Esophagus (tissue), 2 donors: ENCODE results near the gene BBS1. TPM values are rescaled to one million over a fixed set of nuclear protein-coding genes. Genes with fewer than 3 reads are reported as not detected.
"Not testable (repeated sequence)": the region's sequence is repeated elsewhere in the genome, so short reads cannot be mapped to it uniquely, and the experiment has no call there.

Source experiments
- H3K27ac ChIP-seq, 2 donors: one replicate each; pipeline ENCODE4 v1.5.1; 2013; ENCODE audit warnings: low read depth in 2 of 2, mild to moderate bottlenecking in 2 of 2, inconsistent platforms in 1 of 2, low read length in 1 of 2, moderate library complexity in 1 of 2
- H3K27me3 ChIP-seq, 2 donors: one replicate each; pipeline ENCODE4 v1.6.1; 2013; ENCODE audit warnings: low read length in 2 of 2, control low read depth in 1 of 2, mild to moderate bottlenecking in 1 of 2; ENCODE audit not compliant: insufficient read depth in 2 of 2, control insufficient read depth in 1 of 2
- H3K36me3 ChIP-seq, 2 donors: one replicate each; pipeline ENCODE4 v1.6.1; 2013; ENCODE audit warnings: low read length in 1 of 2; ENCODE audit not compliant: control insufficient read depth in 2 of 2, insufficient read depth in 2 of 2
- H3K4me1 ChIP-seq, 2 donors: one replicate each; pipeline ENCODE4 v1.6.1; 2013; ENCODE audit warnings: low read length in 1 of 2; ENCODE audit not compliant: control insufficient read depth in 2 of 2, insufficient read depth in 2 of 2
- H3K4me3 ChIP-seq, 2 donors: one replicate each; pipeline ENCODE4 v1.5.1; 2013; ENCODE audit warnings: low read length in 2 of 2, mild to moderate bottlenecking in 2 of 2, low read depth in 1 of 2, moderate library complexity in 1 of 2
- H3K9me3 ChIP-seq, 2 donors: one replicate each; pipeline ENCODE4 v1.6.1; 2013; ENCODE audit warnings: mild to moderate bottlenecking in 2 of 2, low read depth in 1 of 2, low read length in 1 of 2, moderate library complexity in 1 of 2; ENCODE audit not compliant: control insufficient read depth in 2 of 2, insufficient read depth in 1 of 2
- WGBS, 2 donors: extraction: QIAGEN DNeasy Blood & Tissue Kit; methylation state at CpG; one replicate each; pipeline ENCODE4 v1.1.7; 2013; 5-methylcytosine and 5-hydroxymethylcytosine counted together
- polyA plus RNA-seq, 2 donors: library from polyadenylated mRNA; stranded (reverse); fragments of 200-250 nt; gene quantifications; one replicate each; pipeline ENCODE4 v1.2.3, GENCODE V29; 2013
- donor health status: healthy with polysubstance abuse.
- donor health status: Bipolar disorder and iron deficiency.

Gene BBS1
- polyA plus RNA-seq, 2 donors, result 9.3 to 15.3 TPM

DNA sequence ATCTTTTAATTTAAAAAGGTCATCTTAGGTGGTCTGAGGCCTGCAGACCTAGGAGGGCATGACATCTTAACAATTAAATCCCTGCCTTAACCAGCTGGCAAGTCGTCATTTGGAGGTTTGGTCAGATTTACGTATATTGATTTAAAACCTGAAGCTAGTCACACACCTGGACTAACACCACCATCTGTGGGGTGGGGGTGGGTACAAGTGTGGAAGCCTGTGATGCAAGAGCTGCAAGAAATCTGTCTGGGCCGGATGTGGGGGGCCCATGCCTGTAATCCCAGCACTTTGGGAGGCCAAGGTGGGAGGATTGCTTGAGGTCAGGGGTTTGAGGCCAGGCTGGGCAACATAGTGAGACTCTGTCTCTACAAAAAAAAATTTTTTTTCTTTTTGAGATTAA lies 70.8 kb downstream of the BBS1 start:
- H3K9me3 ChIP-seq, result no peaks in the 10 kb centered on the region
- no peak overlapping the region for H3K27ac ChIP-seq
- no peaks in the 10 kb centered on the region for H3K27me3 ChIP-seq
- no peak overlapping the region for H3K4me3 ChIP-seq
- H3K4me1 ChIP-seq, result no peaks in the 10 kb centered on the region
- WGBS, 2 donors, result 79 to 84% methylated on average over 3 of the region's 3 CpGs
- no peaks in the 10 kb centered on the region for H3K36me3 ChIP-seq

DNA sequence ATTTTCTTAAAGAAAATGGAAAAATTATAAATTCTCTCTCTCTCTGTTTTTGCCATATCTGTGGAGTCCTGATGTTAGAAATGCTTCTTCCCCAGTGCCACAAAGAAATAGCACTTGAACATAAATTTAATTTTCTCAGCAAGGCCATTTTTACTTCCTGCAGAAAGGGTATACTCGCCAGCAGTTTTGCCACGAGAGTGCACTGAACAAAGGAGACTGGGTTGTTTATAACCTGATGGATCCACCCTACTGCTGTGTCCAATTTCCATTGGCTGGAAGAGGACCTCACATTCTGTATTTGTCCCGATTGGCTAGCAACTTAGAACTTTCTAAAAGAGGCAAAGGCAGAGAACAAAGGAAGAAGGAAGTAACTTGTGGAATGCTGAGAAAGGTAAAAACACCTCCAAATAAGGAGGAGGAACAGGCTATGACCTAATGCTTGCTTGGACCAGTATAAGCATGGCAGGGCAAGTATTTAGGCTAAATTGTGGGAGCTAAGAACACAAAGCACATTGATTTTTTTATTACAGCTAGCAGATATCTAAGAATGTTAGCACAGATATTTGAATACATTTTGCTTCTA lies 72.2 kb downstream of the BBS1 start:
- H3K36me3 ChIP-seq, H3K27ac ChIP-seq, H3K27me3 ChIP-seq, H3K4me3 ChIP-seq, H3K9me3 ChIP-seq, H3K4me1 ChIP-seq: not testable (repeated sequence)
- WGBS, 2 donors, result 72 to 80% methylated on average over 3 of the region's 3 CpGs

Other genes with a start within 250 kb of the BBS1 start
- 100 to 1,000 TPM; 129 to 156 TPM for gene RAB1B, start 242.0 kb upstream of the BBS1 start, polyA plus RNA-seq
- gene CNIH2, start 232.5 kb upstream of the BBS1 start, polyA plus RNA-seq, result under 1 TPM; 0.62 to 0.77 TPM
- 10 to 100 TPM; 51.6 to 63.1 TPM for gene YIF1A, start 221.5 kb upstream of the BBS1 start, polyA plus RNA-seq
- under 1 TPM; 0.01 to 0.04 TPM for gene TMEM151A, start 218.7 kb upstream of the BBS1 start, polyA plus RNA-seq
- 1 to 10 TPM; 1.4 to 3.3 TPM for gene CD248, start 193.6 kb upstream of the BBS1 start, polyA plus RNA-seq
- gene RIN1, start 174.2 kb upstream of the BBS1 start, polyA plus RNA-seq, result 10 to 100 TPM; 18.1 to 27.3 TPM
- 10 to 100 TPM; 44.1 to 49.9 TPM for gene BRMS1, start 165.5 kb upstream of the BBS1 start, polyA plus RNA-seq
- gene B4GAT1, start 163.0 kb upstream of the BBS1 start, polyA plus RNA-seq, result 1 to 10 TPM; 4.9 to 7.0 TPM
- gene SLC29A2, start 138.9 kb upstream of the BBS1 start, polyA plus RNA-seq, result 1 to 10 TPM; 4.7 to 7.8 TPM
- gene NPAS4, start 89.6 kb upstream of the BBS1 start, polyA plus RNA-seq, result under 1 TPM; 0.16 to 0.31 TPM
- gene MRPL11, start 71.8 kb upstream of the BBS1 start, polyA plus RNA-seq, result 10 to 100 TPM; 27.2 to 51.1 TPM
- 1 to 10 TPM; 5.5 to 7.8 TPM for gene PELI3, start 43.7 kb upstream of the BBS1 start, polyA plus RNA-seq
- 10 to 100 TPM; 16.3 to 29.6 TPM for gene DPP3, start 30.2 kb upstream of the BBS1 start, polyA plus RNA-seq
- gene ZDHHC24, start 35.4 kb downstream of the BBS1 start, polyA plus RNA-seq, result 1 to 10 TPM; 5.9 to 6.0 TPM
- under 1 TPM; 0.02 TPM for gene ACTN3, start 36.3 kb downstream of the BBS1 start, polyA plus RNA-seq
- 10 to 100 TPM in 1 of 2 donors, 1 to 10 TPM in 1; 4.2 to 10.2 TPM for gene CTSF, start 58.0 kb downstream of the BBS1 start, polyA plus RNA-seq
- gene CCDC87, start 82.4 kb downstream of the BBS1 start, polyA plus RNA-seq, result under 1 TPM; 0.09 to 0.12 TPM
- 10 to 100 TPM; 27.9 to 39.8 TPM for gene CCS, start 82.5 kb downstream of the BBS1 start, polyA plus RNA-seq
- 10 to 100 TPM; 20.6 to 34.2 TPM for gene RBM14, start 106.0 kb downstream of the BBS1 start, polyA plus RNA-seq
- gene RBM4, start 128.1 kb downstream of the BBS1 start, polyA plus RNA-seq, result 10 to 100 TPM; 54.6 to 80.8 TPM
- gene RBM4B, start 167.3 kb downstream of the BBS1 start, polyA plus RNA-seq, result 10 to 100 TPM; 12.0 to 12.8 TPM
- gene SPTBN2, start 218.6 kb downstream of the BBS1 start, polyA plus RNA-seq, result 10 to 100 TPM; 61.3 to 63.4 TPM